Small intestine (tissue), 7 donors: ENCODE results near the gene KCNH1. TPM values are rescaled to one million over a fixed set of nuclear protein-coding genes. Genes with fewer than 3 reads are reported as not detected.

Experiments used
- DNase-seq, 2 donors: peaks; one replicate each; pipeline versions ENCODE4 v3.0.0 to v3.0.0-alpha.2; 2013
- FAIRE-seq: peaks from 2 replicates; lab custom pipeline; 2012; peaks lifted over from hg19 to GRCh38; lab: Jason Lieb, UNC
- H3K27ac ChIP-seq, 3 donors: one replicate each; pipeline ENCODE4 v1.5.1; 2013; ENCODE audit warnings: low read length in 2 of 3, mild to moderate bottlenecking in 2 of 3, control low read depth in 1 of 3, inconsistent platforms in 1 of 3, low read depth in 1 of 3, moderate library complexity in 1 of 3
- H3K27me3 ChIP-seq, 3 donors: one replicate each; pipeline ENCODE4 v1.6.1; 2013; ENCODE audit warnings: low read length in 3 of 3, inconsistent platforms in 1 of 3; ENCODE audit not compliant: control insufficient read depth in 3 of 3, insufficient read depth in 3 of 3
- H3K36me3 ChIP-seq, 3 donors: one replicate each; pipeline ENCODE4 v1.6.1; 2013; ENCODE audit warnings: low read length in 3 of 3, inconsistent platforms in 1 of 3, low read depth in 1 of 3, mild to moderate bottlenecking in 1 of 3, moderate library complexity in 1 of 3; ENCODE audit not compliant: control insufficient read depth in 3 of 3, insufficient read depth in 2 of 3
- H3K4me1 ChIP-seq, 3 donors: one replicate each; pipeline ENCODE4 v1.6.1; 2013; ENCODE audit warnings: low read length in 2 of 3, inconsistent platforms in 1 of 3, low read depth in 1 of 3, mild to moderate bottlenecking in 1 of 3, moderate library complexity in 1 of 3; ENCODE audit not compliant: control insufficient read depth in 3 of 3, insufficient read depth in 2 of 3
- H3K4me3 ChIP-seq, 3 donors: one replicate each; pipeline ENCODE4 v1.5.1; 2013; ENCODE audit warnings: low read length in 3 of 3, control low read depth in 1 of 3, inconsistent platforms in 1 of 3, low read depth in 1 of 3, mild to moderate bottlenecking in 1 of 3, moderate library complexity in 1 of 3
- H3K9me3 ChIP-seq, 2 donors: one replicate each; pipeline ENCODE4 v1.6.1; 2013; ENCODE audit warnings: low read depth in 1 of 2, low read length in 1 of 2; ENCODE audit not compliant: control insufficient read depth in 2 of 2, insufficient read depth in 1 of 2
- WGBS, 3 donors: extraction: QIAGEN DNeasy Blood & Tissue Kit; methylation state at CpG; one replicate each; pipeline ENCODE4 v1.1.7; 2013; 5-methylcytosine and 5-hydroxymethylcytosine counted together
- polyA plus RNA-seq, 4 donors: library from polyadenylated mRNA; stranded (reverse) in 3 of 4; unstranded in 1 of 4; fragments of 200-250 nt in 3 of 4; fragments of 120-200 nt in 1 of 4; gene quantifications; one replicate each; pipeline versions ENCODE4 v1.2.1 to v1.2.3, GENCODE V29; 2013
- donor health status: healthy with polysubstance abuse.
- donor health status: control.
- donor health status: control.
- donor health status: Bipolar disorder and iron deficiency.
- donor health status: healthy.

Gene KCNH1
- polyA plus RNA-seq, 4 donors: 0.13 to 0.42 TPM; not detected in 2

- Histone ChIP-seq H3K27ac (no peak overlapping the region), H3K4me1 (no peaks in the 10 kb centered on the region), H3K4me3 (no peak overlapping the region), H3K9me3 (no peaks in the 10 kb centered on the region), H3K36me3 (no peaks in the 10 kb centered on the region), H3K27me3 (no peaks in the 10 kb centered on the region)
- FAIRE-seq: no peak
- WGBS, 3 donors: 12 to 53% (median 26%) methylated on average over 1 of the region's 1 CpG
- peak in 1 of 2 donors; percentile 22 for DNase-seq
Observed at GRCh38 chr1:210783925-210784324, 350.0 kb downstream of the KCNH1 start.

DNA sequence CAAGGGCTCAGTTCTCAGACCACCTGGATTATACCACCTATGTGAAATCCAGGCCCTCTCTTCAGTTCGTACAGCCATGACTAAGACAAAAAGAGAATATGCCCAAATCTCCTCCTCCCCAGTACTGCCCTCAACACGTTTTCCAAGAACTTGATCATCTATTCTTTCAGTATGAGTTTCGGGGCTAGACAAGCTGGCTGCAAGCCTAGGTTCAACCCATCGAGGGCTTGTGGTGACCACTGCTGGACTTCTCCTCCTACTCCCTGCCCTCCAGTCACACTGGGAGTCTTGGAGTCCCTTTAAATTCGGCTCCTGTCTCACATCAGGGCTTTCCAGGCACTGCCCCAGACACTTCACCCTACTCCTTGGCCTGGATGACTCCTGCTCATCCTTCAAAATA lies 352.3 kb downstream of the KCNH1 start:
- WGBS, 3 donors: 59 to 71% (median 63%) methylated on average over 5 of the region's 5 CpGs
- DNase-seq (no peak), FAIRE-seq (no peak)
- Histone ChIP-seq H3K4me3 (no peak overlapping the region), H3K4me1 (no peaks in the 10 kb centered on the region), H3K27ac (no peak overlapping the region), H3K36me3 (no peaks in the 10 kb centered on the region), H3K27me3 (no peaks in the 10 kb centered on the region), H3K9me3 (no peaks in the 10 kb centered on the region)

DNA sequence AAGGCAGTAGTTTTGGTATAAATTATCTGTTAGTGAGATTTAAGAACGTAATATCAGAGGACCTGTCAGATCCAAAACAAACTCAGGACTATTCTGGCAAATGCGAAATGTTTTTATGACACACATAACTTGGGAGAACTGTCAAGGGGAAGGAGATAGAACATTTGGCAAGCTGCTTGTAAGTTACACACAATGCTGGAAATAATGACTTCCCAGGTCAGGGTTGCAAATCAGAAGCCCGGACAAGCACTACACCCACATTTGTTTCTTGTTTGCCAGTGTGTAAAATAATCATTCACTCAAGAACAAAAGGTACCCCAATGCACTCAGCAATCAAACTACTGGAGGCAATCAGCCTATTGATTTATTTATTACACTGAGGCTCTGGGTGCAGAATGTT lies 354.7 kb downstream of the KCNH1 start:
- no peak overlapping the region for H3K4me3 ChIP-seq
- H3K36me3 ChIP-seq: no peaks in the 10 kb centered on the region
- no peaks in the 10 kb centered on the region for H3K27me3 ChIP-seq
- no peaks in the 10 kb centered on the region for H3K9me3 ChIP-seq
- no peaks in the 10 kb centered on the region for H3K4me1 ChIP-seq
- no peak overlapping the region for H3K27ac ChIP-seq
- FAIRE-seq (no peak), DNase-seq (no peak)
- 18 to 49% (median 42%) methylated on average over 3 of the region's 3 CpGs for WGBS, 3 donors

- WGBS, 3 donors: 71 to 84% (median 79%) methylated on average over 2 of the region's 2 CpGs
- DNase-seq (no peak), FAIRE-seq (no peak)
- no peak overlapping the region for H3K27ac ChIP-seq
- H3K9me3 ChIP-seq: no peaks in the 10 kb centered on the region
- no peaks in the 10 kb centered on the region for H3K27me3 ChIP-seq
- H3K4me3 ChIP-seq: no peak overlapping the region
- no peaks in the 10 kb centered on the region for H3K36me3 ChIP-seq
- H3K4me1 ChIP-seq: no peaks in the 10 kb centered on the region
Observed at GRCh38 chr1:210777914-210778313, 356.0 kb downstream of the KCNH1 start.

DNA sequence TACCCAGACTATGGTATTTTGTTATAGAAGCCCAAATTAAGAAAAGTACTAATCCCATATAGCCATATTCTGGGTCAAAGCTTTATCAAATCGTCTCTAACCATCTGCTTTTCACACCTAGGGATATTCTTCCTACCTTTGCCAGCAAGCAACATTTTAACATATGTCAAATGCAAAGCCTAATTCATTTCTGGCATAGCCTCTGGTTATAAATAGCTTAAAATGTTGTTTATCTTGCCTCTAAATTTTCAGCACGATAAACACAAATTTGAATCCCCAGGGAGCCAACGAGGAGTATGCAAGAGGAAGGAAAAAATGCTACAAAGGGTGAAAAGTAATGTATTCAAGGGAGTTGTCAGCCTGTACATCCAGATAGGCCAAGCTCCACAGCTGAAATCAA lies 357.2 kb downstream of the KCNH1 start:
- DNase-seq: no peak
- Histone ChIP-seq H3K9me3 (no peaks in the 10 kb centered on the region), H3K4me3 (no peak overlapping the region), H3K27ac (no peak overlapping the region), H3K27me3 (no peaks in the 10 kb centered on the region), H3K36me3 (no peaks in the 10 kb centered on the region), H3K4me1 (no peaks in the 10 kb centered on the region)
- no peak for FAIRE-seq
- 62 to 73% (median 69%) methylated on average over 3 of the region's 3 CpGs for WGBS, 3 donors

DNA sequence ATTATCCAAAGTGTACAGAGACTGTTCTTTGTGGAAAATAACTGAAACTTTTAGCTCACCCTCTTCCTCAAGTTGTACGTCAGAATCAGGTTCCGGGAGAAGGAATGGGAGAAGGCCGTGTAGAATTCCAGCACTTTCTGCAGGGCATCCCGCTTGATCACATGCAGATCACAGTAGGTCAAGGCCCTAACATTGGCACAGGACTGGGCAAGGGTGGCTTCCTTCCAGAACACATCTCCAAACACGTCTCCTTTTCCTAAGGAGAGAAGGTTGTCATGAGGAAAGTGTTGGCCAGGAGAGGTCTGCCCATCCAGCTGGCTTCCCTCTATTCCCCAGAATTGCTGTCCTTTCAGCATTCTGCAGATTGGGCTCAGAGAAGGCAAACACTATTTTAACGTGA lies 358.7 kb downstream of the KCNH1 start:
- Histone ChIP-seq H3K36me3 (no peaks in the 10 kb centered on the region), H3K27me3 (no peaks in the 10 kb centered on the region), H3K9me3 (no peaks in the 10 kb centered on the region), H3K4me3 (no peak overlapping the region), H3K27ac (no peak overlapping the region), H3K4me1 (no peaks in the 10 kb centered on the region)
- FAIRE-seq (no peak), DNase-seq (no peak)
- WGBS, 3 donors: 77 to 80% (median 79%) methylated on average over 6 of the region's 6 CpGs

DNA sequence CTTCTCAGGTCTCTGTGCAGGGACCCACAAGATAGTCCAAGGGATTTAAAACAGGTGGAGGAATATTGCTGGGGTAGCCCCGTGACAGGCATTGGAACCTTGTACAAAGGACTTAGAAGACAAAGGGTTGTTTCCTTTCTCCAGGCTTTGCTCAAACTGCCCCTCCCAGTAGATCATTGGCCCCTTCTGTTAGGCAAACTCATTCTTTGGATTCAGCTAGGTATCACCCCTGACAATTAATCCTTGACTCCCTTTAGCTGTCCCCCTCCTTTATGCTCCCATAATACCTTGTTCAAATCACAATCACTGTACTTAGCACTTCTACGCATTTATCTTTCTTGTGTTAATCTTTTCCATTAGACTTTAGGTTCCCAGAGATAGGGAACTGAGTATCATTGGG lies 360.5 kb downstream of the KCNH1 start:
- Histone ChIP-seq H3K9me3 (no peaks in the 10 kb centered on the region), H3K4me1 (no peaks in the 10 kb centered on the region), H3K27ac (no peak overlapping the region), H3K27me3 (no peaks in the 10 kb centered on the region), H3K36me3 (no peaks in the 10 kb centered on the region), H3K4me3 (no peak overlapping the region)
- no peak for FAIRE-seq
- DNase-seq: no peak
- 46 to 71% (median 47%) methylated on average over 2 of the region's 2 CpGs for WGBS, 3 donors

- Histone ChIP-seq H3K36me3 (no peaks in the 10 kb centered on the region), H3K27ac (no peak overlapping the region), H3K27me3 (no peaks in the 10 kb centered on the region), H3K4me3 (no peak overlapping the region), H3K4me1 (no peaks in the 10 kb centered on the region), H3K9me3 (no peaks in the 10 kb centered on the region)
- 71 to 78% (median 77%) methylated on average over 5 of the region's 5 CpGs for WGBS, 3 donors
- DNase-seq (no peak), FAIRE-seq (no peak)
Observed at GRCh38 chr1:210771131-210771530, 362.8 kb downstream of the KCNH1 start.

- 83 to 90% (median 88%) methylated on average over 9 of the region's 9 CpGs for WGBS, 3 donors
- no peak for DNase-seq
Observed at GRCh38 chr1:210770396-210770984, 363.5 kb downstream of the KCNH1 start.

More at GRCh38 chr1:210770396-210770984, 363.5 kb downstream of the KCNH1 start:
- Histone ChIP-seq H3K36me3 (no peaks in the 10 kb centered on the region), H3K27me3 (no peaks in the 10 kb centered on the region), H3K27ac (no peak overlapping the region), H3K4me1 (no peaks in the 10 kb centered on the region), H3K9me3 (no peaks in the 10 kb centered on the region), H3K4me3 (no peak overlapping the region)
- FAIRE-seq: no peak
